ENCODE data around the gene GRIN2A. TPM values are rescaled to one million over a fixed set of nuclear protein-coding genes. Genes with fewer than 3 reads are reported as not detected.

GRIN2A gene
- total and polyA plus RNA-seq, 2 of the 13 experiments (the other 11 are each of a cell fraction or from before 2014, with no cell fraction given), result not detected

DNA sequence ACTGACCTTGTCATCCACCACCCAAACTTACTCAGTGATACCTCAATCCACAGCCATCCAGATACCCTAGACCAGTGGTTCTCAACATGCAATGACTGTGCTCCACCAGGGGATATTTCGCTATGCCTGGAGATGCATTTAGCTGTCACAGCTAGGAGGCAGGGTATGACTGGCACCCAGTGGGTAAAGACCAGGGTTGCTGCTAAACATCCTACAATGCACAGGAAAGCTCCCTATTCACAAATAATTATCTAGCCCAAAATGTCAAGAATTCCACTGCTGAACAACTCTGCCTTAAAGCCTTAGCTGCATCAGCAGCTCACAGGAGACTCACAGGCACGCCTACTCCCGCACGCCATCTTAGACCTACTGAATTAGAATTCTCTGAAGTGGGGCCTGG, 212.6 kb downstream of the GRIN2A start:
- ATAC-seq, result no peak
- H4K20me1 ChIP-seq (ENCODE audit: insufficient read depth, low read length), result no peaks in the 10 kb centered on the region
- no peak for DNase-seq (ENCODE audit: low spot score)
- no peak overlapping the region for H3K4me2 ChIP-seq (ENCODE audit: low read depth, low read length)
- no peak overlapping the region for H3K4me3 ChIP-seq (replicated peaks in 1 of 3; ENCODE audit: insufficient read depth in 1 of 3, low read depth in 2 of 3, low read length in 3 of 3)
- H3K27me3 ChIP-seq (ENCODE audit: control insufficient read depth in 1 of 2, insufficient read depth in 2 of 2, low read length in 2 of 2), result peaks cover 0 to 2% of the 10 kb centered on the region in 2 experiments; a peak in 1 of 5 replicates
- in situ Hi-C loops (cut with HindIII; ENCODE audit: extremely low pct_ligation_motif_present, low pct_unique_long_range_greater_than_20kb), result no loop called here
- H3K79me2 ChIP-seq (ENCODE audit: insufficient read depth, low read length), result no peaks in the 10 kb centered on the region
- no peak for TF ChIP-seq FOXM1 (CRISPR knock-in tag; IDR thresholded peaks at IDR 0.05)
- no peaks in the 10 kb centered on the region for H3K4me1 ChIP-seq (ENCODE audit: insufficient read depth, low read length)
- ChIA-PET CTCF (ENCODE audit: low intra/inter-chr PET ratio, low total read pairs) (no interaction called here), POLR2A (no interaction called here)
- H3K36me3 ChIP-seq (replicated peaks in 1 of 2; ENCODE audit: control insufficient read depth in 1 of 2, insufficient read depth in 2 of 2, low read length in 2 of 2), result no peaks in the 10 kb centered on the region
- no peaks in the 10 kb centered on the region for H3K9me3 ChIP-seq (ENCODE audit: low read length)
- H2AFZ ChIP-seq (ENCODE audit: low read length), result no peak overlapping the region
- no TSS peak for BruUV-seq (replicated peaks)
- WGBS (ENCODE audit: low lambda C conversion rate), result 66% methylated on average over 4 of the region's 4 CpGs
- no peak for FAIRE-seq
- no peak overlapping the region for H3K27ac ChIP-seq (ENCODE audit: extremely low read length, insufficient read depth, low read length)
- H3K9ac ChIP-seq (ENCODE audit: insufficient read depth, low read depth, low read length), result no peak overlapping the region
- intact Hi-C loops (cut with micrococcal nuclease; ENCODE audit: unreplicated experiment), result no loop called here

DNA sequence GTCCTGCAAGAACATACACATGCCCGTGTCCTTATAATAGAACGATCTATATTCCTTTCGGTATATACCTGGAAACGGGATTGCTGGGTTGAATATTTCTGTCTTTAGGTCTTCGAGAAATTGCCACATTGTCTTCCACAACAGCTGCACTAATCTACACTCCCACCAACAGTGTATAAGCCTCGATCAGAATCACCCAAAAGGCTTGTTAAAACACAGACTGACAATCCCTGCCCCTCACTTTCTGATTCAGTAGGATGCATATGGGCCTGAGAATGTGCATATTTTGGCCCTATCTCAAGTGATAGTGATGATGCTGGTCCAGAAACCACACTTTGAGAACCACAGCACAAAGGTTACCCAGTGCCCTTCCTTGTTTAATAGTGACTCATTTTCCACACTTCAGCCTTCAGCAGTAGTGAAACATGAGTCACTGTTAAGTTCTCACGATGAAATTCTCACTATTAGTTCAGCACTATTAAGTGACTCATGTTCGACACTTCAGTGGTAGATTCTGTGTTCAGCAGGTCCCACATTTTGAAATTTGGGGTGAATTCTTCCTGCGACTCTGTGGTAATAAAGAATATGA, 215.6 kb downstream of the GRIN2A start:
- no peak overlapping the region for H3K4me3 ChIP-seq (replicated peaks in 1 of 3; ENCODE audit: insufficient read depth in 1 of 3, low read depth in 2 of 3, low read length in 3 of 3)
- no peak overlapping the region for H3K4me2 ChIP-seq (ENCODE audit: low read depth, low read length)
- no TSS peak for BruUV-seq (replicated peaks)
- DNase-seq (ENCODE audit: low spot score) (peak; percentile 21), ATAC-seq (no peak), FAIRE-seq (no peak)
- H3K27me3 ChIP-seq (ENCODE audit: control insufficient read depth in 1 of 2, insufficient read depth in 2 of 2, low read length in 2 of 2), result no peaks in the 10 kb centered on the region
- WGBS (ENCODE audit: low lambda C conversion rate), result 5% methylated on average over 9 of the region's 9 CpGs
- POLR2A ChIA-PET, result no interaction called here
- H3K79me2 ChIP-seq (ENCODE audit: insufficient read depth, low read length), result no peaks in the 10 kb centered on the region
- no peak overlapping the region for H3K27ac ChIP-seq (ENCODE audit: extremely low read length, insufficient read depth, low read length)
- intact Hi-C loops (cut with micrococcal nuclease; ENCODE audit: unreplicated experiment) (no loop called here), in situ Hi-C loops (cut with HindIII; ENCODE audit: extremely low pct_ligation_motif_present, low pct_unique_long_range_greater_than_20kb) (no loop called here)
- no peaks in the 10 kb centered on the region for H3K9me3 ChIP-seq (ENCODE audit: low read length)
- no peaks in the 10 kb centered on the region for H3K36me3 ChIP-seq (replicated peaks in 1 of 2; ENCODE audit: control insufficient read depth in 1 of 2, insufficient read depth in 2 of 2, low read length in 2 of 2)
- no peaks in the 10 kb centered on the region for H4K20me1 ChIP-seq (ENCODE audit: insufficient read depth, low read length)
- no peak overlapping the region for H2AFZ ChIP-seq (ENCODE audit: low read length)
- H3K9ac ChIP-seq (ENCODE audit: insufficient read depth, low read depth, low read length), result no peak overlapping the region
- CTCF ChIA-PET (ENCODE audit: low intra/inter-chr PET ratio, low total read pairs), result no interaction called here
- no peak for TF ChIP-seq HOXA9 (CRISPR knock-in tag; IDR thresholded peaks at IDR 0.05; ENCODE audit: borderline replicate concordance)
- peak; percentile 41 for TF ChIP-seq FOSL2 (CRISPR knock-in tag; IDR thresholded peaks at IDR 0.05)
- peak; percentile 63; the same call in 1 of the 2 replicates for TF ChIP-seq CREB1 (IDR thresholded peaks at IDR 0.05)
- TF ChIP-seq CREB1 (CRISPR knock-in tag; IDR thresholded peaks at IDR 0.05), result no peak
- no peaks in the 10 kb centered on the region for H3K4me1 ChIP-seq (ENCODE audit: insufficient read depth, low read length)

Measured in HepG2 (cell line).